ENCODE results near the gene CCDC32. TPM values are rescaled to one million over a fixed set of nuclear protein-coding genes. Genes with fewer than 3 reads are reported as not detected.

CCDC32 gene
- total and polyA plus RNA-seq, 2 of the 8 experiments (the other 6 are each of a cell fraction or from before 2014, with no cell fraction given), result 8.9 to 12.1 TPM

DNA sequence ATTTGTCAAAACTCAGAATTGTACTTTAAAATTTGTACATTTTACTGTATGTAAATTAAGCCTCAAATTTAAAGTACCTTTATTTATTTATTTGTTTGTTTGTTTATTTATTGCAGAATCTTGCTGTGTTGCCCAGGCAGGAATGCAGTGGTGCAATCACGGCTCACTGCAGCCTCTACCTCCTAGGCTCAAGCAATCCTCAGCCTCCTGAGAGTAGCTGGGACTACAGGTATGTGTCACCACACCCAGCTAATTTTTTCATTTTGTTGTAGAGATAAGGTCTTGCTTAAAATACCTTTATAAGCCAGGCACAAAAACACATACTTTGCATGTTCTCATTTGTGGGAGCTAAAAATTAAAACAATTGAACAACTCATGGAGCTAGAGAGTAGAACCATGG, 56.6 kb downstream of the CCDC32 start:
- Histone ChIP-seq H3K23me2 (ENCODE audit: low read depth, low read length) (peaks cover 9% of the 10 kb centered on the region), H3K4me3 (ENCODE audit: extremely low read depth in 1 of 4, insufficient read depth in 2 of 4, low read depth in 3 of 4, low read length in 4 of 4) (no peak overlapping the region), H3K36me3 (ENCODE audit: control insufficient read depth in 2 of 4, insufficient read depth in 4 of 4, low read length in 3 of 4) (no peaks in the 10 kb centered on the region), H3K27me3 (replicated peaks in 1 of 4; ENCODE audit: control insufficient read depth in 3 of 4, extremely low read depth in 1 of 4, insufficient read depth in 3 of 4, low read length in 3 of 4) (peaks cover 0 to 32% (median 24%) of the 10 kb centered on the region in 4 experiments; a peak in 6 of 7 replicates), H4K5ac (ENCODE audit: insufficient read length, low read depth, low read length) (no peak overlapping the region), H4K20me1 (replicated peaks in 1 of 2; ENCODE audit: control insufficient read depth in 1 of 2, insufficient read depth in 2 of 2, low read length in 2 of 2) (no peaks in the 10 kb centered on the region), H3K18ac (ENCODE audit: extremely low read depth, low read length) (no peak overlapping the region), H2BK20ac (ENCODE audit: low read length) (no peak overlapping the region), H3K4ac (replicated peaks; ENCODE audit: insufficient read length, low read depth, low read length) (no peak overlapping the region), H3K14ac (ENCODE audit: insufficient read length) (no peak overlapping the region), H2BK15ac (ENCODE audit: low read length) (no peak overlapping the region), H2BK120ac (replicated peaks; ENCODE audit: low read depth, low read length) (no peak overlapping the region), H3K79me2 (ENCODE audit: control insufficient read depth in 1 of 2, insufficient read depth in 2 of 2, low read length in 2 of 2) (no peaks in the 10 kb centered on the region), H3K23ac (ENCODE audit: insufficient read length) (no peak overlapping the region), H3K79me1 (ENCODE audit: low read depth, low read length) (no peaks in the 10 kb centered on the region), H2AK5ac (ENCODE audit: low read depth, low read length) (no peak overlapping the region), H4K8ac (ENCODE audit: extremely low read depth, insufficient read depth, low read length) (no peak overlapping the region), H3K27ac (ENCODE audit: low read depth, low read length) (no peak overlapping the region), H3K4me1 (replicated peaks in 1 of 4; ENCODE audit: control insufficient read depth in 3 of 4, insufficient read depth in 4 of 4, low read length in 3 of 4) (peaks cover 4 to 11% (median 10%) of the 10 kb centered on the region in 4 experiments; a peak in 6 of 7 replicates), H4K91ac (replicated peaks; ENCODE audit: insufficient read length, low read length) (no peak overlapping the region), H2BK12ac (ENCODE audit: low read depth, low read length) (no peak overlapping the region), H3K9ac (replicated peaks in 1 of 4; ENCODE audit: extremely low read depth in 1 of 4, low read depth in 3 of 4, low read length in 3 of 4) (no peak overlapping the region), H2BK5ac (ENCODE audit: low read depth, low read length) (no peak overlapping the region), H3K56ac (replicated peaks; ENCODE audit: insufficient read length, low read depth, low read length) (no peak overlapping the region), H2AFZ (ENCODE audit: low read length) (no peak overlapping the region), H3K4me2 (ENCODE audit: insufficient read depth in 1 of 2, low read depth in 2 of 2, low read length in 2 of 2) (no peak overlapping the region), H3K9me3 (ENCODE audit: insufficient read depth in 2 of 2, low read depth in 1 of 2, low read length in 1 of 2) (no peaks in the 10 kb centered on the region)
- TF ChIP-seq TCF12 (IDR thresholded peaks at IDR 0.05; ENCODE audit: low read depth, low read length) (no peak), CBX8 (IDR thresholded peaks at IDR 0.05; ENCODE audit: borderline replicate concordance, low read depth, low read length) (no peak)
- POLR2A ChIA-PET (ENCODE audit: partially characterized antibody), result interaction anchor here (1.8 kb wide), 1 partner anchor 65 kb away, joined by 6 read pairs; no protein-coding TSS in a partner anchor
- CTCF ChIA-PET (ENCODE audit: partially characterized antibody), result interaction anchor here (0.6 to 4.6 kb wide), 13 partner anchors 11 to 194 kb away, joined by 3 to 26 read pairs (median 7); no protein-coding TSS in a partner anchor
- WGBS, 2 experiments (ENCODE audit: extremely low coverage in 1 of 2, insufficient coverage in 1 of 2, insufficient read length in 1 of 2, insufficient replicate concordance in 2 of 2, low coverage in 1 of 2, low lambda C conversion rate in 2 of 2, missing lambda C conversion rate in 1 of 2), result 92% methylated on average over 1 of the region's 1 CpG; no CpG with 5 or more reads in 1 of the 2 experiments
- DNase-seq (ENCODE audit: low read depth in 1 of 2, low spot score in 2 of 2) (no peak), FAIRE-seq (no peak)
